CMK (cell line): ENCODE data around the gene FBXL20.
"Not testable (repeated sequence)": the region's sequence is repeated elsewhere in the genome, so short reads cannot be mapped to it uniquely, and the experiment has no call there.

Experiments used
- DNase-seq: peaks from one replicate; pipeline ENCODE4 v3.0.0-alpha.2; 2010; ENCODE audit warnings: low read depth

Gene FBXL20

DNA sequence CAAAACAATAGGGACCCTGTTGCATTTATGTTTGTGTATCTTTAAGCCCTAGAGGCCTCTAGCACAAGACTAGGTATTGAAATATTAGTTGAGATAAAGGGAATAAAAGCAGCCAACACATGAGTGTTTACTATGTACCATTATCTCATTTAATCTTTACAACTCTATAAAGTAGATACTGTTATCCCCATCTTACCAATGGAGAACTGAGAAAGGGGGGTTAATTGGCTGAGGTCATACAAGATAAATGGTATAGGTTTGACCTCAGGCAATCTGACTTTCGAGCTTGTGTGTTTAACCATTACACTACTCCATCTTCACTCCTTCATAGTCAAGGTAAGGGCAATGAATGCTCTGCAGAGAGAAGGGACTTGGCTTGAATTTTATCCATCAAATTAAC is 149.4 kb downstream of the FBXL20 start:
- no peak for DNase-seq

DNA sequence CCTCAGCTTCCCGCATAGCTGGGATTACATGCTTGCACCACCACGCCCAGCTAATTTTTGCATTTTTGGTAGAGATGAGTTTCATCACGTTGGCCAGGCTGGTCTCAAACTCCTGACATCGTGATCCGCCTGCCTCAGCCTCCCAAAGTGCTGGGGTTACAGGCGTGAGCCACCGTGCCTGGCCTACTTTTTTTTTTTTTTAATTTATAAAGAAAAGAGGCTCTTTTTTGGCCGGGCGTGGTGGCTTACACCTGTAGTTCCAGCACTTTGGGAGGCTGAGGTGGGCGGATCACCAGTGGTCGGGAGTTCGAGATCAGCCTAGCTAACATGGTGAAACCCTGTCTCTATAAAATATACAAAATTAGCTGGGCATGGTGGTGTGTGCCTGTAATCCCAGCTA is 151.3 kb downstream of the FBXL20 start:
- DNase-seq = not testable (repeated sequence)

DNA sequence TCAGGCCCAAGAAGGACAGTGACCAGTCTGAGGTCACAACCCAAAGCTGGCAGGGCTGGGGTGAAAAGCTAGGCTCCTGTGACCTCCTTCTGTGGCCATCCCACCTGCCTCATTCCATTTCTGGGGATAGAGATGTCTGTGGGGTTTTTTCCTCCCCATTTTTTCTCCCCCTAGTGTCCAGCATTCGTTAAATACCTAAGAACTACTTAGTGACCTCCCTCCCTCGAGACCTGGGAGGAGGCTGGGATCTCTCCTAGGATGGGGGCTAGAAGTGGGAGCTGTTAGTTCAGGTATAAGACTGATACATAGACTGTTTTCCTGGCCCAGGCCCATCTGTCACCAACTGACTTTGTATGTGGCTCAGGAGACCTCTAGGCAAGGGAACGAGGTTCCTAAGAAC is 155.2 kb downstream of the FBXL20 start:
- DNase-seq = no peak

DNA sequence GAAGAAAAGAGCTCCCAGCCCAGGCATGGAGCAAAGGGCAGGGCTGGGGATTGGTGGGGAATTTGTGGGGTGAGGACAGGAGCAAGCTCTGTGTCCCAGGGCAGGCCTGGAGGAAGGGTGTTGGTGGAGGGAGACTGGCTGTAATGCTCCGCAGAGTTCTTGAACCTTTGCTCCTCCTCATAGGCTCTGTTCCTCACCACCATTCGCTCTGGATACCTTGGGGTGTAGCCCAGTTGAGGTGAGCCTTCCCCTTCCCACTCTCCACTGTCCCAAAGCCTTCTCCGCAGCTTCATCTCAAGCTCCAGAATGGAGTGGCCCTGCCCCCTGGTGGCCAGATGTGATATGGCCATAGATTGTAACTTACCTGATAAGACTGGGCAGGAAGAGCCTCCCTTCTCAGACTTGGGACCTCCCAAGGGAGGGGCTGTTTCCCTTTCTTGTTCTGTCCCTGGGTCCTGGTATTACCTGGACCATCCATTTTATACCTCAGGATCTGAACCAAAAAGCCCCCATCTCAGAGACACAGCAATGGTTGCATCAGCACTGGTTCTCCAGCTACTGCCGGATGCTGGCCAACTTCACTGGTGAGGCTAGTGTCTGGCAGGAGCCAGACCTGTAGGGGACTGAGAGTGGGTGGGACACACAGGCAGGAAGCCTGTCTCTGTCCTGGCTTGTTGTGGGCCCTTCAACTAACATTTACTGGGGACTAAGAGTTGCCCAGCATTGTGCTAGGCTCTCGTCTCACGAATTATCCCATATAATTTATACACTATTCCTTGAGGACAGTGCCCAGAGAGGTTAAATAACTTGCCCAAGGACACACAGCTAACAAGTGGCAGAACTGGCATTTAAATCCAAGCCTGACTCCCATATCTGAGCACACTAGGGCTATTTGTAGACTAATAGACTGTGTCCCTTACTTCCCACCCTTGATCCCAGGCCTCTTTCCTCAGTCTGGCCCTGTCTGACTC is 156.5 kb downstream of the FBXL20 start:
- peak; percentile 80 for DNase-seq

- DNase-seq = peak; percentile 58
Observed at GRCh38 chr17:39244016-39244599, 157.3 kb downstream of the FBXL20 start.

DNA sequence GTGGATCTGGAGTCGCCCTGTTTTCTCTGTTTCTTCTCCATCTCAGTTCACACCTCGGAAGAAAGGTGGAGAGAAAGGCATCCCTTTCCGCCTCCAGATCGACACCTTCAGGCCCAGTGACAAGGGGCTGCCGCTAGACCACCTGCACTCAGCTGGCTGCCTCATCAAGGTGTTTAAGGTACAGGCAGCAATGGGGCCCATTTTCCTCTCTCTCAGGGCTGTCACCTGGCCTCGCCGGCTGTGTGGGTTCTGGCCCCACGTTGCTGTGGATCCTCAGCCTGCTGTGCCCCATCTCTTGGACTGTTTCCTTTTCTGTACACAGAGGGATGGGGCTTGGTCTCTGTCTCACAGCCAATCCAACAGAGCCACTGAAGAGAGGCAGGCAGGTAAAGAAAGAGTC is 158.3 kb downstream of the FBXL20 start:
- DNase-seq = no peak

DNA sequence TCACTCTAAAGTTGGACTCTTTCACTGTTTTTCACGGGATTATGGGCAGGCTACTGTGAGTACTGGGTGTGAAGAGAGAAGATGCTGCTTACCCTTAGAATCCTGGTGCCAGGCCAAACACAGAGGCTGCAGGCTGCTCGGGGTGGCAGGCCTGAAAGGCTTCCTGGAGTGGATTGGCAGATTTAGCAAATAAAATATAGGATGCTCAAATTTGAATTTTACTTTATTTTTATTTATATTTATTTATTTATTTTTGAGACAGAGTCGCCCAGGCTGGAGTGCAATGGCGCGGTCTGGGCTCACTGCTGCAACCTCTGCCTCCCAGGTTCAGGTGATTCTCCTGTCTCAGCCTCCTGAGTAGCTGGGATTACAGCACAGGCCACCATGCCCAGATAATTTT is 160.8 kb downstream of the FBXL20 start:
- DNase-seq = no peak

DNA sequence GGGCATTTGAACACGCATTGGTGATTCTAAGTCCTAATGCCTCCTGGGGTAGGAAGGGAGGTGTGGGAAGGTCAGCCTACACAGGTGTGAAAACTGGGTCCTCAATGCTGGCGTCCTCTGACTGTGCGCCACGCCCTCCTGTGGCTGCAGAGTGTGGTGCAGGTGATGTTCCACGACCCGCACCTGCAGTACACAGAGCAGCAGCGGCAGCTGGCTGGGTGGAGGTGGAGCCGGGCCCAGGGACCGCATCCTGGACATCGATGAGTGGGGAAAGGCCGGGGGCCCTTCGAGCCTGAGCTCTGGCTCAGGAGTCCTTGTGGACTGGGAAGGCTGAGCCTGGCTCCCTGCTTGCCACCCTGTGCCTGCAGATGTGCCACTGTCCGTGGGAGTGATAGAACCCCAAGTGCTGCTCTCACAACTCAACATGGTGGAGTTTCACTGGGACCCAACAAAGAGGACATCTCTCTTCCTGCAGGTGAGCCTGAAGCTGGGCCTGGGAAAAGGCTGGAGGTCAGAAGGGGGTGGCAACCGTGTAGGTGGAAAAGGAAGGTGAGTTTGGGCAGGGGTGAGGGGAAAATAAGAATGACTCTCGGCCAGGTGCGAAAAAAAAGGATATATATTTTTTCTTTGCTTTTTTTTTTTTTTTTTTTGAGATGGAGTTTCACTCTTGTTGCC is 161.6 kb downstream of the FBXL20 start:
- DNase-seq = no peak

- no peak for DNase-seq
Observed at GRCh38 chr17:39238311-39238972, 163.0 kb downstream of the FBXL20 start.

GRCh38 chr17:39237586-39237985 is 163.8 kb downstream of the FBXL20 start:
- no peak for DNase-seq

- no peak for DNase-seq
Observed at GRCh38 chr17:39236981-39237441, 164.4 kb downstream of the FBXL20 start.

DNA sequence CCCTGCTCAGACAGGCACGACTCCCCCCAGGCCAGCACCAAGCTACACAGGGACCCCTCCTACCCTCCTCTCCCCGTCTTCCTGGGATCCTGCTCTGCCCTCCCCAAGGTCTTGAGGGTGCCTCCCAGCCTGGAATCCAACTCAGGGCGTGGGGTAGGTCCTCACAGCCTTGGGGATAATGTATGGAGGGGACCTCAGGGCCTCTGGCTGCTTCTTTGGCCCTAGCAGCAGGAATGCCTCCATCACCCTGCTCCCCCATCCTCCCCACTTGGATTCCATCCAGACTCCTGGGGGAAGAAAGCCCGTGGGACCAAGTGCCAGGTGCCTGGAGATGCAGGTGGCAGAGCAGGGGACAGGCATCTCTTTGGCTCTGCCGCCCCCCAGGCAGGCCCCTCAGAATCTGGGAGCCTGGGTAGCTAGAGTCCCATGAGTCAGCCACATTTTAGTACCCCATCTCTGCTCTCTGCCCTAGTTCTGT is 164.9 kb downstream of the FBXL20 start:
- no peak for DNase-seq

GRCh38 chr17:39235555-39236449 is 165.6 kb downstream of the FBXL20 start:
- peak; percentile 51 for DNase-seq

DNA sequence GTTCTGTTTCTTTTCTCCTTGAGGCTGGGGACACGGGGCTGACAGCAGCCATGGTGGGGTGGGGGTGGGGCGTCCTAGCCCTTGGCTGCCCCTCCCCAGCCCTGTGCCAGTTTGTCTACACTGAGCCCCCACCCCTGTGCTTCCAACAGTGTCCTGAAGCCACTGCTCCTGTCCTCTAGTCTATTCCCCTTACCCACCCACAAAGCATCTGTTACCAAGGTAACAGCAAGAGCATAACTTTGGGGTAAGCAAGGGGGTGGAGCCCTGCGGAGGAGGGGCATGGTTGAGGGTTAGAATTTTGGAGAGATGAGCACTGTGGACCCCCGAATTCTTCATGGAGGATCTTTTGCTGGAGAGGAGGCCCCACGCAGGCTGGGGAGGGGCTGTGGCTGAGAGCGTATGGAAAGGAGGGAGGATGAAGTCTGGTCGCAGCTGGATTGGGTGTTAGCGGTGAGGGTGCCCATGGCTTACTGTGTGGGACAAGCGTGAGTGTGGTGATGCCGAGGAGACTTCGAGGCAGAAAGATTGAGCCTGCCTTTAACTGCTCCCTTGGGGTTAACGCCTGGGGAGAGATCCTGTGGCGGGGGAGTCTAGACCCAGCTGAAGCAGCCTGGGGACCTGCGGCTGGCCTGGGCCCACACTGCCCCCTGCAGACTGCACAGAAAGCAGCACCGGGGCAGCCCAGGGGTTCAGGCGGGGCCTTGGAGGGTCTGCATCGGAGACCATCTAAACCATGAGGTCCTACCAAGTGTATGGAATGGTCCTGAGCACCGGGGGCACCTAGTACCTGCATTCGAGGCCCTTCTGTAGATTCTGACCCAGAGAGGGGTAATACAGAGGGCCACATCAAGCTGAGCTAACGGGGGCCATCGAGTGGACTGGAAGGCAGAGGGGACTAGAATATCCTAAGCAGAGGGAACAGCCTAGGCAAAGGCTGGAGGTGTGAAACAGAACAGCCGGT is 169.6 kb downstream of the FBXL20 start:
- DNase-seq = no peak

DNA sequence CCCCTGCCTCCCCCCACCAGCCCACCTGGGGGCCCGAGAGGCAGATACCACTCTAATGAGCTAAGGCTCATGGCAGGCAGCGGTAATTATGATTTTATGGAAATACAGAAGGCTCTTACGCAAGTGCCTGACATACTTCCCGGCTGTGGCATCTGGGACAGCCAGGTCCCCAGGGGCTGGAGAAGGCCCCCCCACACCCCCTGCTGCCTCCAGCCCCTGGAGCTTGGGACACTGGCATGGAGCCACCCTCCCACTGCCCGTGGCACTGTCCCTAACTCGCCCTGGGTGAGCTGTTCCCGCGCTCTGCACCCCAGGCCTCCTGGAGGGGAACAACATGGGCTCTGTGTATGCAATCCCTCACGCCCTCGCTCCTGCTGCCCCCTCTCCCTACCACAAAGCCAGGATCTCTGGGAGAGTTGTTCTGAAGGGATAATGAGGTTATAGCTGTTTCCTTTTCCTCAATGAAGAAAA is 170.3 kb downstream of the FBXL20 start:
- no peak for DNase-seq

GRCh38 chr17:39230361-39230760 is 171.1 kb downstream of the FBXL20 start:
- DNase-seq = no peak

GRCh38 chr17:39229274-39229913 is 172.0 kb downstream of the FBXL20 start:
- DNase-seq = no peak

- DNase-seq = no peak
Observed at GRCh38 chr17:39227364-39227919, 174.0 kb downstream of the FBXL20 start.
